HG02981 (cell line): ENCODE measurements around the gene AP1G2.
A peak's percentile ranks its signal among the peaks of the same experiment; 100 is the strongest.

Source experiments
- ATAC-seq: cut with Tn5 transposase; IDR thresholded peaks from one replicate; pipeline ENCODE4 v1.9.1; 2021; ENCODE audit warnings: mild to moderate bottlenecking, moderate library complexity; ENCODE audit not compliant: unreplicated experiment

AP1G2 gene

DNA sequence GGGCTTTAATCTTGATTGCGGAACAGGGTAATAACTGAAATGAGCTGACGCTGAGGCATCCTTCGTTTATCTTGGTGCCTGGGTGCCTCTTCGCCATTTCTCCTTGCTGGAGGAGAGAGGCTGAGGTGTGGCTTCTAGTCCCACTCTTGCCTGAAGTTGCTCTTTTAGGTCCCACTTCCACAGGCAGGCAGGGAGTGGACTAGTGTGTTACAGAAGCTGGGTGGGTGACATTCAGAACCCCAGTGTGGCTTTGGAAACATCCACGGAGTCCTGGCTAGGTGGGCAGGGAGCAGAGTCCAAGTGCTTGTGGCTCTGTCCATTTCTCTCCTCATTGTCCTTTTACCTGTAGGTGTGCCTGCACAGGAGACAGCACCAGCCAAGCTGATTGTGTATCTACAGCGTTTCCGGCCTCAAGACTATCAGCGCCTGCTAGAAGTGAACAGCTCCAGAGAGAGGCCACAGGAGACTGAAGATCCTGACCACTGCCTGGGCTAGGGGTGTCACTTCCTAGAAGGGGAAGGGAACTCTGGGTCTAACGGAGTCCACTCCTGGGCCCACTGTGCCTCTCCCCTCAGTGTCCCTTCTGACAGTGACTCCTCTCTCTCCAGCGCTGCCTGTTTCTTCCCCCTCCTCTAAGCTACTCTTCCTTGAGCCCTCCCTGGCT is 9.1 kb downstream of the AP1G2 start:
- no peak for ATAC-seq

DNA sequence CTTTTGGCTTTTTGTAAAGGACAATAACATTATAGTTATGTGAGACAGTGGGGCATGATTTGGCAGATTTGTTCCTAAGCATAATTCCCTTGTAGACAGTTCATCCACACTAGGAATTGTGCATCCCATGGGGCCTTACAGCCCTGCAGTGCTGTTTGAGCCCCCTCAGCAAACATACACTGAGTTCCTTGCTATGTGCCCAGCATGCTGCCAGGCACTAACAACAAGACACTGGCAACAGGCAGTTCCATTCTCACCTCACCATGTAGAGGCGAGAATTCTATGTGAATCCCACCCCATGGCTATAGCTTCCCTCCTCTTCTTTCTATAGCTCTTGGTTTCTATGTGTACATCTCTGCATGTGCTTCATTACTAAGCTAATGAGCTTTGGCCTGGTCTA is 9.6 kb downstream of the AP1G2 start:
- ATAC-seq, result no peak

DNA sequence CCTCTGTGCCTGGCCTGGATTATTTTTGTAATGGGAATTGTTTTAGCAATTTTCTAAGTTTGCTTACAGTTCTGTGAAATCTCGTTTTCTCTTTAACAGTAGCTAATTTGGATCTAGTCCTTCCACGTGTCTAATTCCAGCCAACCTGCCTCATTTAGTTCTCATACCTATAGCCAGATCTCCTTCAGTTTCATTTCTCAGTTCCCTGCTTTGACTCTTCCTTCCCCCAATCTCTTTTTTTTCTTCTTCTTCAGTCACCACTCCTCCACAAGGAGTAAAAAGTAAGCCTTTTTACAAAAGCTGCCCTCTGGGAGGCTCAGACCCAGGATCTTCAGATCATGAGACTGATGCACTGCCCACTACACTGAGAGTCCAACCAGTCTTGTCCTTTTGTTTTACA is 10.1 kb downstream of the AP1G2 start:
- no peak for ATAC-seq

DNA sequence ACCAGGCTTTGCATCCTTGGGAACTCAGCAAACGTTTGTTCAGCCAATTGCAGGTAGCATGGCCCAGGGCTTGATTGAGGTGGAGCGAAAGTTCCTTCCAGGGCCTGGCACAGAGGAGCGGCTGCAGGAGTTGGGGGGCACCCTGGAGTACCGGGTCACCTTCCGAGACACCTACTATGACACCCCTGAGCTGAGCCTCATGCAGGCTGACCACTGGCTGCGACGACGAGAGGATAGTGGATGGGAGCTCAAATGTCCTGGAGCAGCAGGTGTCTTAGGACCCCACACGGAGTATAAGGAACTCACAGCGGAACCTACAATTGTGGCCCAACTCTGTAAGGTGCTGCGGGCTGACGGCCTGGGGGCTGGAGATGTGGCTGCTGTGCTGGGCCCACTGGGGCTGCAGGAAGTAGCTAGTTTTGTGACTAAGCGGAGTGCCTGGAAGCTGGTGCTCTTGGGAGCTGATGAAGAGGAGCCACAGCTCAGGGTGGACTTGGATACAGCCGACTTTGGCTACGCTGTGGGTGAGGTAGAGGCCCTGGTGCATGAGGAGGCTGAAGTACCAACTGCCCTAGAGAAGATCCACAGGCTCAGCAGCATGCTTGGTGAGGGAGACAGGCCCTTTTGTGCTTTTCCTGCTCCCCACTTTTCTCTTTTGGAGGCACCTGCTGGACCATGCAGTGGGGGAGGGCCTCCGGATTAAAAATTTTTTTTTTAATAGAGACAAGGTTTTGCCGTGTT is 10.7 kb downstream of the AP1G2 start:
- ATAC-seq, result no peak

DNA sequence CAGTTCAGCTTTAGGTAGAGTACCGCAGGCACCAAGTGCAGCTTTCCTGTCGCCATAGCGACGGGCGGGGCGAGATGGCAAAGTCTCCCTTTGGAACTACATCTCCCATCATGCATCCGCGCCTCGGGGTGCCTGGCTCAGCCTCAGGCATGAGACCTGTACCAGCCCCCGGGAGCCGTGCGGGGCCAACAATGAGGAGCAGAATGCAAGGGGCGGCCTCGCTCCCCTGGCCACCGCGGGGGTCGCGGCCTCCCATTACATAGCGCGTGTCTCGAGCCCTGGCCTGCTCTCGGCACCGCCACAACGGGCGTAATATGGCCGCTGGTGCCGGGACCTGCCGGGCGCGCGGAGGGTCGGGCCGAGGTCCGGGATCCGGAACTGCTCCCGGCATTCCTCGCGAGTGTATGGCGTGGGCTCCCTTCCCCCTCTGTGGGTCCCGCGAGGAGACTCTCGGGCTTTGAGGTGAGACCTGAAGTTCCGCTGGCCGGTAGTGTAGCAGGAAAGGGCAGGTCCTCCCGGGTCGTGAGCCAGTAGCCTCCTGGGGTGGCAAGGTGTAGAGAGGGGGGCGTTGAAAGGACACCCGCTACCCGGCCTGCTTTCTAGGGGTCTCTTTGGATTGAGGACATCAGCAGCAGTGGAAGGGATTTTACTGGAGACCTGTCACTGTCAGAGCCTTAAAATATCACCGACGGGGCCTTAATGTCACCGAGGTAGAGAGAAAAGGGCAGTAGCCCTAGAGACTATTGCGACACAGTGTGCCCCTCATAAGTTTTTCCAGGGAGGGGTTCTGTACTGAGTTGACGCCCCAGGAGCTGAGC is 11.5 kb downstream of the AP1G2 start, which contains the start of gene THTPA:
Gene THTPA (plus strand): TSS at position 390 of the 818 bp plus-strand sequence. CDS start 487 bp downstream, outside the sequence.
- peak; percentile 81 for ATAC-seq

DNA sequence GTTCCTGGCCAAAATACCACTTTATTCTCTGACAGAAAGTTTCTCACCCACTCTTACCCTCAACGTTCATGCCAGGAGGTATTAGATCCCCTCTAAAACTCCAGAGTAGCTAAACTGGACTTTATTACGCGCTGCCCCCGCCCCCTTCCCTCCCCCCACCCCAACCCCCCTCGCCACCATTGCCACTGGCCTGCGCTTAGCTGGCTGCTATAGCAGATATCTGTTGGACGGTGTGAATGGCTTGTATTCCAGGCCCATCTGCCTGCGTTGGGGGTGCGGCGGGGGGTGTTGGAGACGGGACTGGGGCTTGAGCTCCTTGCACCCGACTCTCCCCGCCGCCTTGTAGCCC is 12.1 kb downstream of the AP1G2 start:
- ATAC-seq, result no peak

DNA sequence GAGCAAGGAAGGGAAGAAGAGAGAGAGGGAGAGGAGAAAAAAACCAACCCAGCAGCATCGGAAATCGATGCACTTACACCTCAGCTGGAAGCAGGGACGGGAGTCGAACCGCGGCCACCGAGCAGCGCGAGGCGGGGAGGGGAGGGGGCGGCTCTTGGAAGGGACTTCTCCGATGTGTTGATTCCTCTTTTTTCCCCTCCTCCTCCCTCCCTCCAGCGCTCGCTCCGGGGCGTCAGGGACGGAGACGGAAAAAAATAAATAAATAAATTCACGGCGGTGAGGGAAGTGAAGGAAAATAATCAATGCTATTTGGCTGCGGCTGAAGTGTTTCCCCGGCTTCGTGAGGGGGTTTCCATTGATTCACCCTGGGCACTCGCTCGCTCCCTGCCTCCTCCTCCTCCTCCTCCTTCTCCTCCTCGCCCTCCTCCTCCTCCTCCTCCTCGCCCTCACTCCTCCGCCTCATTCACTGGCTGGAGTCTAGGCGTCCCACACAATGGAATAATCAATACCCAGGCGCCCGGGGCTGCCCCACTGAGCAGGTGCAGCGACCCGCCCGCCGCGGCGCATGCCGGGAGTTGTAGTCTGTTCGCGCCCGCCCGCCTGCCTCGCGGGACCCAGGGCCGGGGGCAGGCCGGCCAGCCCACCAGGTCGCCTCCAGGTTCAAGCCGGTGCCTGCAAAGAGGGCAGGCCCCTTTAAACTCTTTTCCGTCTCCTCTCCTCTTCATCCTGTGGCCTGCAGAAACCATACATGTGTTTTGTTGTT is 16.1 kb downstream of the AP1G2 start, which contains the start of gene ZFHX2:
Gene ZFHX2 (minus strand): TSS at position 500 of the 763 bp plus-strand sequence. CDS start 16,440 bp downstream, outside the sequence.
- ATAC-seq, result peak; percentile 48

DNA sequence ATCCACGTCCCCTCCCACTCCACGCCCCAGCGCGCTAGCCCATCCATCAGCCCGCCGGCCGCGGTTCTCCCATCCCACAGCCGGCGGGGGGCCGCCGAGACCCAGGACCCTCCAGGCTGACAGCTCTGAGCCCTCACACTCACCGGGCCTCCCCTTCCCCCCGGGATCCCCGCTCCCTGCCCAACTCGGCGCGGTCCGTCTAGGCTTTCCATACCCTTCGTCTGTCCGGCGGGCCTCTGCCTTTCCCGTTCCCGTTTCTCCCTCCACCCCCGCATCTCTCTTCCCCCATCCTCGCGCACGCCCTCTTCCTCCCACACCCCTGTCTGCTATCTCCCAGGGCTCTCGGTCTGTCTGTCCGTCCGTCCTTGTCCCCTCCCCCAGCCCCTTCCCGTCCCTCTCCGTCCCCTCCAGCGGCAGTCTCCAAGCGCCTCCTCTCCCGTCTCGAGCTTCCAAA is 16.8 kb downstream of the AP1G2 start:
- no peak for ATAC-seq

DNA sequence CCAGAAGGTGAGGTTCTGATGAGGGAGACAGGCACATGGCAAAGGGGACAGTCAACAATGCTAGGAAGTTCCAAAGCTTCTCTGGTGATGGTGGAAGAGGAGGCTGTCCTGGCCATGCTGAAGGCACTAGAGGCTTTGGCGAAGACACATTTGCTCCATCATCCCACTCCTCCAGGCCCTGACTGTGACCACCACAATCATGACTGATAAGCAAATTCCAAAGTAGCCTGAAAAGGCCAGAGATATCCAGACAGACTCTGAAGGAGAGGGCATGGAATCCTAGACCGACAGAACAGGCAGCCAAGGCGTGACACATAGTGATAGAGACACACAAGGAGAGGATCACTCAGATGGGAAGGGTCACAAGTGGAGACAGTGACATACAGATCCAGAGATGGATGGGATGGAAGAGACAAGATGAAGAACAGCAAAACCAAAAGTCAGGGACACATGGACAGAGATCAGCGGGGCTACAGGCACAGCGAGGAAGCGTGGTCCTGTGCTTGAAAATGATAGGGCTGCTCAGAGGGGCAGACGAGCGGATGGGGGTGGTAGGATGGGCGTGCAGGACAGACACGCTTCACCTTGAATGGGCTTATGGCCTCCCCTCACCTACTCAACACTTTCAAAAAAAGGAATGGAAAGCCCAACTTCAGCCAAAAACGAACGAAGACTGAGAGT is 17.3 kb downstream of the AP1G2 start:
- no peak for ATAC-seq

DNA sequence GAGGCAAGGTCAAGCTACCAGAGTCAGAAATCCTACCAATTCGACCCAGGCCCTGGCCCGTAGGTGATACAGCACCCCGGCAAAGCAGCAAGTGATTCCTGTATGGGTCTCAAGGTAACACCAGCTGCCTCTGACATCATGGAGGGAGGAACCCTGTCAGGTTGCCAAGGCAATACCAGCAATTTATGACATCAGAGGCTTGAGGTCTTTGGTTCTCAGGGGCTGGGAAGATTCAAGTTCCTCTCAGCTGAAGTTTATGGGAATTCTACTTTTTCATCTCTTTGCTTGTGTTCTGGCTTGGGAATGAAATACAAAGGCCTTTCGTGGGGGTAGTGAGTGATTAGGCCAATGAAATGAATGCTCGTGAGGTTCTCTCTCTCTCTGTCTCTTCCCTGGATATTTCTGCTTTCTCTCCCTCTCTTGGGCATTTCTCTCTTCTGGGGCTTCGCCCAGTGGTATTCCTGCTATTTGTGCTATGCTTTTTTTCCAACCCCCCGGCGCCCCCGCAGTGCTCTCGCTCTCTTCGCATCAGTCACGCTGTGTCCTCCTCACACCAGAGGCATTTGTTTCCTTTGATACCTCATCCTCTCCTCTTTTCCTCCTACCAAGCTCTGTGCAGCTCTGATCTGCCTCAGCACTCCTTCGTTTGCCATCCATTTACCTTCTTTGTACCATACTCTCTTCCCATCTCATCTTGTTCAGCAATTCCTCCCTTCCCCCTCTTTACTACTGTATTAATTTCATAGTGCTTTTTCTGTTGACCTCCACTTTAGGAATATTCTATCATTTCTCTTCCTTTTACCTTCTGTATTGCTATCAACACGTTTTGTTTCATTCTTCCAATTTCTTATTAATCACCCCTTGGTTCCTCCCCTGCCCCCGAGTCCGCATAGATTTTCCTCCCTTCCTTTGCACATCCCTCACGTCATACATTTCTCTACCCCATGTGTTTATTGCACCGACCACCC is 19.0 kb downstream of the AP1G2 start:
- no peak for ATAC-seq

DNA sequence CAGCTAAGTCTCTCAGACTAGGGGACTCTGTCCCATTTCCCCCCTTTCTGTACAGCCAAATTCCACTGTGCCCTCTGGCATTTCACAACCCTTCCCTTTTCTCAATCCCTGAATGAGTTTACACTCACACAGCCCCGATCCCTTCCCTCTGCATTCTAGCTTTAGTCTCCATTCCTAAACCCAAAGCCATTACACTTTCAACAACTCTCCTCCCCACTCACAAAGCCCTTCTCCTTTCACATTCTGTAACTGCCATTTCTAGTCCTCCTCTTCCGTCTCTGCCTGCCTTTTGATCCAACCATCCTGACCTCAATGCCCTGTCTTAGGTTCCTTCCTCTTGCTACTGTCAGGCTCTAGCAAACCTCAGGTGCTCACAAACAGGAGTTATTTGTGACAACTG is 19.7 kb downstream of the AP1G2 start:
- no peak for ATAC-seq

DNA sequence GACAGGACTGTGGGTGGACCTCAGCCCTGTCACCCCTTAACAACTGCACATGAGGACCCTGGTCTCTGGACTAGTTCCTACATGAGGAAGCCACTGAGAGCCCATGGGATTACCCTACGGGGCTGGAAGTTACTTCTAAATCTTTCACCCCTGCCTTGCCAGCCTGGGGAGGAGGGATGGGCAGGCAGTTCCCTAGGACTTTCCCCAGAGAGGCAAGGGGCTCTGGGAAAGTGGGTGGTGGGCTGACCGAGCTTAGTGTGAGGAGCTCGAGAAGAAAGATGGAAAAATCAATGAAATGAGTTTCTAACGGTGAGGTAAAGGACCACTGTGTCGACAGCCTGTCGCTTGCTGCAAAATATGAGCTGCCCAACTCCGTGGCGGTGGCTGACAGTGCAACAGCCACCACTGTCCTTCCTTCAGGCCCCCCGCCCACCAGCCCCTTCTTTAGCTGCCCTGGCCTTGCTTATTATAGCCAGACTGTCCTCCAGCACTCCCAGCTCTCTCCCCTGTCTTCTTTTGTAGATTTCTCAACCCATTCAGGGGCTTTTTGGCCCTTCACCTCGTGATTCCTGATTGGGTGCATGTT is 21.0 kb downstream of the AP1G2 start:
- no peak for ATAC-seq

DNA sequence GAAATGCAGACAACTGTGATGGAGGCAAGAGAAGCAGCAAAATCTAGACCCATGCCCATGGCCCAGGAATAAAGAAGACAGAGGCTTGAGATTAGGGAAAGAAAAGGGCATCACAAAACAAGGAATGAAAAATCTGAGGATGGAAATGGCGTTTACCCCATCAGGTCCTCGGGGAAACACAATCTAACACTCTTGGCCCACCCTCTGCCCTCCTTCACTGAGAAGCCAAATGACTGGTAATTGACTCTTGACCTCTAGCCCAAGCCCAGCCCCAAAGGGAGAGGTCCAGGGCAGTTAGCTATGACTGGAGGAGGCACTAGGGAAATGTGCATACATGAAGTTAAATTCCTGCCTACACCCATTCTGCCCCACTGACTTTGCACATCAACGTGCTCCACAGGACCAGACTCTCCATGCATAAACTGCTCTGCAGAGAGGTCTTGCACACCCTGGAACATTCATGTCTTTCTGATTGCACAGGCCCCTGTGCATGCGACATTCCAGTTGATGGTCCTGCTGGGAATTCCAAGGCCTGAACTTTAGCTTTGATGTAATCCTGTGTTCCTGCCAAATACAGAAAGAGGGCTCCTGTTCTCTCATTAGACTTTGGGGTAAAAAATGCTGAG is 21.7 kb downstream of the AP1G2 start:
- no peak for ATAC-seq

DNA sequence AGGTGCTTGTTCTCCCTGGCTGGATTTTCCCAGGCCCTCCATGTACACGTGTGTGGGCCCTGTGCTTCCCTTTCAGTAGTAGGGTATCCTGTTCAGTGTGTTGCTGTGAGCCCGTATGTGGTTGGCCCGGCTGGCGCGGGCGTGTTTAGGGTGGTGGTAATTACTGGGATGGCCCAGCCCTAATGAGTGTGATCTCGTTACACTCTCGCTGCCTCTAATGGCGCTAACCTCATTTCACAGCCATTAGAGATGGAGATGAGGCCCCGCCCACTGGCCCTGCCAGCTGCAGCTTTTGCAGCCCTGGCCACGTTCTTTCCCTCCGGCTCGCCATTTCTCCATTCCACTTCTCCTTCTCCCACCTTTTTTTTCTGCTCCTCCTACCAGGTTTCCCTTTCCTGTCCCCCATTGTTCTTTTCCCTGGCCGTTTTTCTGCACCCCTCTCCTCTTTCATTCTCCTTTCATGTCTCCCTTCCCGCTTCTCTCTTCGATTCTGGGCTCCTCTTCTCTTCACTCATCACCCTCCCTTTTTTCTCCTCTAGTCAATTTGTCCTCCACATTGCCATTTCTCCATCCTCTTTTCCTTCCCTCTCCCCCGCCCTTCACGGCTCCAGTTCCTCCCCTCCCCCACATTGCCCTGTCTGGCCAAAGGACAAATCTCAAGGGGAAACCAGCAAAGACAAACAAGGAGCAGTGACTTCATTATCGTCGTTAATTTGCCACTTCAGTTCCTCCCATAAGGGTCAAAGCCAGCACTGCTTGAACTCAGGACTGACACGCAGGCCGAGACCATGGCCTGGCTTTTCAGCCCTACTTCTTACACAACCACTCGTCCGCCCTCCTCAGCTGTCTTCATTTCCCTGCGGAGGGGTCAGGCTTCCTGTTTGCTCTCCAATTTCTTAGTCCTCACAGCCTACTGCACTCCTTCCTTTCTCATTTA is 22.8 kb downstream of the AP1G2 start:
- no peak for ATAC-seq

DNA sequence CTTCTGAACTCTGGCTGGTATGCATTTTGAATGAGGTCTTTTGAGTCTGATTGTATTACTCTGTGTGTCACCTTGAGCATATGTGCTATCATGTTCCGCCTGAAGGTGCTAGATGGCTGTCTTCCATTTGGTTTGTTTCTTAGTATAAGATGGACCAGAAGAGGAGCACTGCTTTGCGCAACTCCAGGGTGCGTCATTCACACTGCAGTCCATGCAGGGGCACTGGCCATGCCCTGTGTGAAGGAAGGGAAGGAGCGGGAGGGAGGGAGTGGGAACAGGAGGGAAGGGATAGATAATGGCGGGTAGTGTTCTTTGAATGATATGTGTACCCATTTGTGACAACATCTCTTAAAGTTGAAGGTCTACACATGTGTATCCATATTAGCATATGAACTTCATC is 24.2 kb downstream of the AP1G2 start:
- no peak for ATAC-seq

DNA sequence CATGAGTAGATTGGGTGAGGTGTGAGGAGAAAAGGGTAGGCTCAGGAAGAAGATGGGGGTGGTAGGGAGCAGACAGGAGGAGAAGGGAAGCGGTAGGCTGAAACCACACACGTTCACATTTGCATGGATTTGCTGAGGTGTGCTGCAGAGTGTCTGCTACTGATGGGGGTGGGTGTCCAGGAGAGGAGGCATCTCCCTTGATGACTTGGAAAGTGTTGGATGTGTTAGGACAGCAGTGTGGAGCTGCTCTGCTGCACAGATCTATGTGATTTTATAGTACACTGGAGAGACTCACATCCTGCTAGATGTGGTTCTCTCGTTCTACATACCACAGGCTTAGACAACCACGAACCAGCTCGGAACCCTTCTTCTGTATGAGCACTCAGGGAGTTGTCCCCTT is 25.3 kb downstream of the AP1G2 start:
- ATAC-seq, result no peak

DNA sequence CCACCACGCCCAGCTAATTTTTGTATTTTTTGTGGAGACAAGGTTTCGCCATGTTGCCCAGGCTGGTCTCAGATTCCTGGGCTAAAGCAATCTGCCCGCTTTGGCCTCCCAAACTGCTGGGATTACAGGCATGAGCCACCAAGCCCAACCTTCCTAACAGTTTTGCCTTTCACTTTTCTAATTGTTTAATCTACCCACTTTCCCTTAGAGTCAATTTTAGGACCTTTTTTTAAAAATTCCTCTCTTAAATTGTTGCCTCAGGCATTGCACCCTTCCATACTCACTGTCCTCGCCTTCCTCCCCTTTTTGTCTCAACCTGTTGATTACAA is 27.5 kb downstream of the AP1G2 start:
- ATAC-seq, result no peak
